CD4-positive, alpha-beta T cell treated with Interleukin-15 for 4 hours (primary cell): ENCODE results near the gene ZNF107.
"Not testable (repeated sequence)": the region's sequence is repeated elsewhere in the genome, so short reads cannot be mapped to it uniquely, and the experiment has no call there.

Source experiments
- DNase-seq: peaks from one replicate; pipeline ENCODE4 v3.0.0-alpha.2; 2020; ENCODE audit warnings: low spot score

Gene ZNF107

GRCh38 chr7:64643566-64643965 lies 22.4 kb upstream of the ZNF107 start:
- no peak for DNase-seq

- DNase-seq = no peak
Observed at GRCh38 chr7:64651203-64651602, 14.7 kb upstream of the ZNF107 start.

GRCh38 chr7:64651632-64652165 lies 14.2 kb upstream of the ZNF107 start:
- no peak for DNase-seq

GRCh38 chr7:64653721-64654401 lies 12.1 kb upstream of the ZNF107 start:
- no peak for DNase-seq

- no peak for DNase-seq
Observed at GRCh38 chr7:64654796-64655548, 11.0 kb upstream of the ZNF107 start.

- DNase-seq = no peak
Observed at GRCh38 chr7:64655811-64656210, 10.1 kb upstream of the ZNF107 start.

GRCh38 chr7:64656489-64656888 lies 9.4 kb upstream of the ZNF107 start:
- DNase-seq = no peak

- DNase-seq = not testable (repeated sequence)
Observed at GRCh38 chr7:64662091-64662490, 3.8 kb upstream of the ZNF107 start.

GRCh38 chr7:64666663-64667050 lies 724 bp downstream of the ZNF107 start:
- DNase-seq = no peak

GRCh38 chr7:64667311-64667710 lies 1.4 kb downstream of the ZNF107 start:
- no peak for DNase-seq

- no peak for DNase-seq
Observed at GRCh38 chr7:64672414-64672813, 6.5 kb downstream of the ZNF107 start.

- no peak for DNase-seq
Observed at GRCh38 chr7:64685091-64685490, 19.2 kb downstream of the ZNF107 start.

- DNase-seq = no peak
Observed at GRCh38 chr7:64685741-64686140, 19.8 kb downstream of the ZNF107 start.

- peak; percentile 21 for DNase-seq
Observed at GRCh38 chr7:64686493-64687184, 20.7 kb downstream of the ZNF107 start.

- no peak for DNase-seq
Observed at GRCh38 chr7:64687249-64687648, 21.3 kb downstream of the ZNF107 start.

- DNase-seq = no peak
Observed at GRCh38 chr7:64688988-64689387, 23.1 kb downstream of the ZNF107 start.

- no peak for DNase-seq
Observed at GRCh38 chr7:64691831-64692230, 25.9 kb downstream of the ZNF107 start.

GRCh38 chr7:64697863-64698262 lies 31.9 kb downstream of the ZNF107 start:
- DNase-seq = not testable (repeated sequence)

GRCh38 chr7:64706625-64707292 lies 40.8 kb downstream of the ZNF107 start:
- no peak for DNase-seq

GRCh38 chr7:64717896-64718295 lies 52.0 kb downstream of the ZNF107 start:
- DNase-seq = not testable (repeated sequence)

- DNase-seq = no peak
Observed at GRCh38 chr7:64729089-64729848, 63.3 kb downstream of the ZNF107 start.
